Gastroesophageal sphincter (tissue), 4 donors: ENCODE measurements around the gene PTPRJ. TPM values are rescaled to one million over a fixed set of nuclear protein-coding genes. Genes with fewer than 3 reads are reported as not detected.

ENCODE experiments used
- ATAC-seq: fragments of 150-250 bp; one replicate; pipeline ENCODE4 v1.9.1; 2016; ENCODE audit warnings: mild to moderate bottlenecking, moderate library complexity
- H3K27ac ChIP-seq, 4 donors: fragments of 200-600 bp; sonication (generic) in 3 of 4; 1 replicate in 3 of 4; 2 replicates in 1 of 4; pipeline ENCODE4 v1.5.1; 2016 to 2019
- H3K27me3 ChIP-seq: fragments of 200-600 bp; sonication (generic); one replicate; pipeline ENCODE4 v1.5.1; 2019
- H3K36me3 ChIP-seq, 2 donors: fragments of 200-600 bp; sonication (generic); one replicate each; pipeline ENCODE4 v1.5.1; 2019; ENCODE audit warnings: control low read depth in 1 of 2
- H3K4me1 ChIP-seq, 3 donors: fragments of 200-600 bp; sonication (generic); 1 replicate in 2 of 3; 2 replicates in 1 of 3; pipeline ENCODE4 v1.5.1; 2016 to 2019; ENCODE audit warnings: control low read depth in 2 of 3
- H3K4me3 ChIP-seq, 2 donors: fragments of 200-600 bp; sonication (generic); one replicate each; pipeline ENCODE4 v1.5.1; 2019; ENCODE audit warnings: mild to moderate bottlenecking in 1 of 2, moderate library complexity in 1 of 2
- H3K9me3 ChIP-seq, 3 donors: fragments of 200-600 bp; sonication (generic); one replicate each; pipeline ENCODE4 v1.5.1; 2017 to 2019; ENCODE audit warnings: control low read depth in 2 of 3
- CTCF ChIP-seq, 4 experiments: fragments of 200-600 bp in 2 of 4; fragments of 450-650 bp in 2 of 4; sonication (generic) in 1 of 4; IDR thresholded peaks; one replicate each; pipeline ENCODE4 v1.5.1; 2017 to 2019; ENCODE audit warnings: antibody characterized with exemption in 4 of 4, mild to moderate bottlenecking in 2 of 4, moderate library complexity in 2 of 4
- EP300 ChIP-seq: sonication (generic); formaldehyde crosslinking; IDR thresholded peaks from one replicate; pipeline ENCODE4 v1.6.1; 2017; ENCODE audit warnings: antibody characterized with exemption, mild to moderate bottlenecking
- POLR2A ChIP-seq, 2 donors: fragments of 450-650 bp; IDR thresholded peaks; one replicate each; pipeline ENCODE4 v1.6.1; 2017; ENCODE audit warnings: antibody characterized with exemption in 2 of 2, mild to moderate bottlenecking in 2 of 2, moderate library complexity in 1 of 2
- POLR2AphosphoS5 ChIP-seq: sonication (generic); formaldehyde crosslinking; IDR thresholded peaks from one replicate; pipeline ENCODE4 v1.6.1; 2017; ENCODE audit warnings: antibody characterized with exemption
- WGBS, 2 donors: methylation state at CpG; one replicate each; pipeline ENCODE4 v1.1.5; 2018; ENCODE audit warnings: low coverage in 1 of 2; 5-methylcytosine and 5-hydroxymethylcytosine counted together
- small RNA-seq, 4 donors: library from RNA; depleted of rRNA; stranded (forward); fragments of <200 nt; gene quantifications; one replicate each; pipeline ENCODE3, GENCODE V24; 2016
- total RNA-seq, 4 donors: library from RNA; depleted of rRNA; stranded (reverse); fragments of >200 nt; gene quantifications; one replicate each; pipeline ENCODE4 v1.1.0, GENCODE V29; 2016

Gene PTPRJ
- total RNA-seq, 4 donors from 2014 or later, result 5.4 to 13.5 (median 10.5) TPM

DNA sequence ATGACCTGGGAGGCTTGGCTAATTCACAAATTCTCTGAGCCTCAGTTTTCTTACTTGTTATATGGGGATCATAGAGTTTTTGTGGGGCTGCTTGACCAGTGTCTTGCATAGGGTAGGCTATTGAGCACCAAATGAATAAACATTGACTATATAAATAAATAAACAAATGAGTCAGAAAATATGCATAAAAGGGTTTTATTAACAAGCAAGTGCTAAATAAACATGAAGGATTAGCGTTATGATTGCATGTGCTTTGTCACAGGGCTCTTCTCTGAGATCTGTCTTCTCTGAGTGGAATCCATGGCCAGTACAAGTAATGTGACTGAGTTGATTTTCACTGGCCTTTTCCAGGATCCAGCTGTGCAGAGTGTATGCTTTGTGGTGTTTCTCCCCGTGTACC is 236.2 kb downstream of the PTPRJ start, which contains the start of gene OR4B1:
OR4B1 (plus strand) TSS at position 301 of the 400 bp plus-strand sequence; CDS start at position 301, 0 bp downstream.
- TF ChIP-seq CTCF (IDR thresholded peaks at IDR 0.05) (no peak), POLR2AphosphoS5 (no peak), POLR2A (IDR thresholded peaks at IDR 0.05) (no peak), EP300 (no peak)
- no peak for ATAC-seq
- 61 to 65% methylated on average over 2 of the region's 2 CpGs for WGBS, 2 donors
- Histone ChIP-seq H3K9me3 (no peaks in the 10 kb centered on the region), H3K27ac (no peak within 1 kb of the TSS), H3K4me3 (no peak within 1 kb of the TSS), H3K36me3 (no peaks in the 10 kb centered on the region), H3K27me3 (no peaks in the 10 kb centered on the region), H3K4me1 (no peaks in the 10 kb centered on the region)

Small RNAs within 50 kb of the gene (small RNA-seq; reads per million reads assigned to genes)
- gene MIR3161, result 0 reads per million in 4 donors

Other genes with a start within 250 kb of the PTPRJ start
- 100 to 1,000 TPM in 2 of 4 donors, 10 to 100 TPM in 2; 44.0 to 111 (median 85.9) TPM for gene FNBP4, start 213.2 kb upstream of the PTPRJ start, total RNA-seq
- gene NUP160, start 132.2 kb upstream of the PTPRJ start, total RNA-seq, result 10 to 100 TPM; 15.7 to 34.2 (median 22.9) TPM
- gene OR4B1, start 236.3 kb downstream of the PTPRJ start, total RNA-seq, result not detected